ENCODE data around the gene ADAM30.

The ADAM30 gene

GRCh38 chr1:119918301-119918700 lies 22.0 kb upstream of the ADAM30 start:
- Histone ChIP-seq H3K79me2 (ENCODE audit: insufficient read depth, low read length) (no peaks in the 10 kb centered on the region), H3K4me3 (ENCODE audit: insufficient read depth, low read length, poor library complexity, severe bottlenecking) (no peak overlapping the region), H3K27me3 (ENCODE audit: low read length) (no peaks in the 10 kb centered on the region), H3K9ac (ENCODE audit: low read length) (no peak overlapping the region), H4K20me1 (ENCODE audit: low read depth, low read length) (no peaks in the 10 kb centered on the region), H3K4me2 (ENCODE audit: low read depth, low read length, poor library complexity, severe bottlenecking) (no peak overlapping the region), H3K9me2 (replicated peaks; ENCODE audit: insufficient read depth, low read length) (no peaks in the 10 kb centered on the region), H3K9me3 (ENCODE audit: insufficient read depth, low read length) (no peaks in the 10 kb centered on the region), H3F3A (ENCODE audit: insufficient read depth) (no peaks in the 10 kb centered on the region), H3K36me3 (ENCODE audit: low read length) (no peaks in the 10 kb centered on the region), H2AFZ (ENCODE audit: low read depth, low read length, severe bottlenecking) (no peak overlapping the region), H3K27ac (ENCODE audit: low read depth, low read length) (no peak overlapping the region)
- TF ChIP-seq EZH2phosphoT487 (conservative IDR thresholded peaks at IDR 0.05; ENCODE audit: low read length) (no peak), CTCF (IDR thresholded peaks at IDR 0.05; ENCODE audit: insufficient read depth, low read length, poor library complexity, severe bottlenecking) (no peak)

- Histone ChIP-seq H3K9ac (ENCODE audit: low read length) (no peak overlapping the region), H3K79me2 (ENCODE audit: insufficient read depth, low read length) (no peaks in the 10 kb centered on the region), H3F3A (ENCODE audit: insufficient read depth) (no peaks in the 10 kb centered on the region), H3K4me2 (ENCODE audit: low read depth, low read length, poor library complexity, severe bottlenecking) (no peak overlapping the region), H3K4me3 (ENCODE audit: insufficient read depth, low read length, poor library complexity, severe bottlenecking) (no peak overlapping the region), H3K36me3 (ENCODE audit: low read length) (no peaks in the 10 kb centered on the region), H3K9me2 (replicated peaks; ENCODE audit: insufficient read depth, low read length) (no peaks in the 10 kb centered on the region), H4K20me1 (ENCODE audit: low read depth, low read length) (no peaks in the 10 kb centered on the region), H2AFZ (ENCODE audit: low read depth, low read length, severe bottlenecking) (no peak overlapping the region), H3K9me3 (ENCODE audit: insufficient read depth, low read length) (no peaks in the 10 kb centered on the region), H3K27ac (ENCODE audit: low read depth, low read length) (no peak overlapping the region), H3K27me3 (ENCODE audit: low read length) (no peaks in the 10 kb centered on the region)
- no peak for TF ChIP-seq CTCF (IDR thresholded peaks at IDR 0.05; ENCODE audit: insufficient read depth, low read length, poor library complexity, severe bottlenecking)
Observed at GRCh38 chr1:119917304-119918055, 21.2 kb upstream of the ADAM30 start.

GRCh38 chr1:119915517-119915916 lies 19.2 kb upstream of the ADAM30 start:
- TF ChIP-seq CTCF (IDR thresholded peaks at IDR 0.05; ENCODE audit: insufficient read depth, low read length, poor library complexity, severe bottlenecking) (no peak), EZH2phosphoT487 (conservative IDR thresholded peaks at IDR 0.05; ENCODE audit: low read length) (no peak)
- H3K27me3 ChIP-seq (ENCODE audit: low read length), result no peaks in the 10 kb centered on the region
- no peak overlapping the region for H3K27ac ChIP-seq (ENCODE audit: low read depth, low read length)
- H3K9me3 ChIP-seq (ENCODE audit: insufficient read depth, low read length), result no peaks in the 10 kb centered on the region
- no peak overlapping the region for H3K4me2 ChIP-seq (ENCODE audit: low read depth, low read length, poor library complexity, severe bottlenecking)
- H3K36me3 ChIP-seq (ENCODE audit: low read length), result no peaks in the 10 kb centered on the region
- H2AFZ ChIP-seq (ENCODE audit: low read depth, low read length, severe bottlenecking), result no peak overlapping the region
- no peak overlapping the region for H3K9ac ChIP-seq (ENCODE audit: low read length)
- no peaks in the 10 kb centered on the region for H3K79me2 ChIP-seq (ENCODE audit: insufficient read depth, low read length)
- H3K9me2 ChIP-seq (replicated peaks; ENCODE audit: insufficient read depth, low read length), result no peaks in the 10 kb centered on the region
- H3F3A ChIP-seq (ENCODE audit: insufficient read depth), result no peaks in the 10 kb centered on the region
- no peaks in the 10 kb centered on the region for H4K20me1 ChIP-seq (ENCODE audit: low read depth, low read length)
- no peak overlapping the region for H3K4me3 ChIP-seq (ENCODE audit: insufficient read depth, low read length, poor library complexity, severe bottlenecking)

Data from SU-DHL-6 (cell line).